Sciatic nerve (tissue), 2 donors: Measurements from ENCODE around the gene SETD1B. TPM values are rescaled to one million over a fixed set of nuclear protein-coding genes. Genes with fewer than 3 reads are reported as not detected.
"Not testable (repeated sequence)": the region's sequence is repeated elsewhere in the genome, so short reads cannot be mapped to it uniquely, and the experiment has no call there.

Experiments
- ATAC-seq: fragments of 200-7000 bp; cut with Tn5 transposase; one replicate; pipeline ENCODE4 v1.9.1; 2020; ENCODE audit warnings: mild to moderate bottlenecking, moderate library complexity
- DNase-seq: peaks from one replicate; pipeline ENCODE4 v3.0.0-alpha.2; 2020; ENCODE audit warnings: low spot score
- intact Hi-C: fragments of 100-400 bp; cut with DNase I; formaldehyde crosslinking; loops from one replicate; pipeline ENCODE4 v1.14.2; 2022
- total RNA-seq: library from RNA; stranded (reverse); fragmentation: NEBNext Ultra II Directional; extraction: Animal tissue kit (Norgen Biotek cat#: 25700); gene quantifications from one replicate; pipeline ENCODE4 v1.2.1, GENCODE V29; 2021
- donor health status: DM: no; HTN: no; CAD: no.
- donor health status: DM: no; HTN: no; CAD: no.

The SETD1B gene
- total RNA-seq, 1 donor from 2014 or later: 26.3 TPM

DNA sequence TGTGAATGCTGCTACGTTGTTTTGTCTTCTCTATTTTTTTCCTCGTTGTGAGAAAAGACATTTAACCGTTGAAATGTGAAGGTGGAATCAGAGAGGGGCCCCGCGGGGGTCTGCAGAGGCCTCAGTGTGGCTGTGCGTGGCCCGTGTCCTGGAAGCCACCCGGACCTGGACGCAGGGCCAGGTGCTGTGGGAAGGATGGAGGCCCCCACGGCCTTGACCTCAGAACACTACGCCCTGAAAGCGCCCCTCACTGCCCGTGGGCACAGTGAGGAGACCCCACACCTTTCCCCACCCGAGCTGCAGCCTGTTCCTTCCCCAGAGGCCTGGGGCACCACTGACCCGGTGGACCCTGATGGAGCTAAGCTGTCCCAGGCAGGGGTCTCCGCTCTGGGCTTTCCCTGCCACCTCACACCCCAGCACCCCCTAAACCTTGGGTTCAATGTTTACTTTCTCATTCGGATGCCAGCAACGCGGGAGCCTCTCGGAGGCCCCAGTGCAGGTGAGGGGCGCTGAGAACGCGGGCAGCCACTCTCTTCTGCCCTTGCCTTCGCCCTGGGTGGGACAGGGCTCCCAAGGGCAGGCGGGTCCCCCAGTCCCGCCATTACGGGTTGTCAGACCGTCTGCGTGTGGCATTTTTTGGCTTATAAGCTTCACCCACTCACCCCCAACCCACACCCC lies 26.9 kb downstream of the SETD1B start:
- DNase-seq (no peak), ATAC-seq (peak; percentile 13)
- intact Hi-C loops: no loop called here

- intact Hi-C loops: no loop called here
- DNase-seq: no peak
- no peak for ATAC-seq
Measured at GRCh38 chr12:121831571-121832245, 27.9 kb downstream of the SETD1B start.

GRCh38 chr12:121837680-121838079 lies 33.9 kb downstream of the SETD1B start:
- ATAC-seq (no peak), DNase-seq (no peak)
- intact Hi-C loops: no loop called here

DNA sequence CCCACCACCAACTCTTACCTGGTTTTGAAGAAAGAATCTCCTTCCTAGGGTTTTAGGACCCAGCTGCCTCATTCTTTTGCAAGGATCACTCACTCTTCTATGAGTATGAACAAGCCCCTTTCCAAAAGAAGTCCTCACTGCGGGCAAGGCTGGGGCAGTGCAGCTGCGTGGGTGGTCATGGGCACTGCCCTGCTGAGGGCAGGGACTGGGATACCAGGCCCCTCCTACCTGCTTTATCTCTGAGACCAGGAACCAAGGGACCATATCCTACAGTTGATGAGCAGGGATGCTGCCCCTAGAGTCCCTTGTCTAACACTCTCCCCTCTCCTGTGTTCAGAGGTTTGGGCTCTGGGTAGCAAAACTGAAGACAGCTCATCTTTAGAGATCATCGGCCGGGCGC lies 34.3 kb downstream of the SETD1B start:
- intact Hi-C loops: no loop called here
- DNase-seq: no peak
- no peak for ATAC-seq

GRCh38 chr12:121839106-121839992 lies 35.5 kb downstream of the SETD1B start:
- peak; percentile 100 for DNase-seq
- intact Hi-C loops: no loop called here

DNA sequence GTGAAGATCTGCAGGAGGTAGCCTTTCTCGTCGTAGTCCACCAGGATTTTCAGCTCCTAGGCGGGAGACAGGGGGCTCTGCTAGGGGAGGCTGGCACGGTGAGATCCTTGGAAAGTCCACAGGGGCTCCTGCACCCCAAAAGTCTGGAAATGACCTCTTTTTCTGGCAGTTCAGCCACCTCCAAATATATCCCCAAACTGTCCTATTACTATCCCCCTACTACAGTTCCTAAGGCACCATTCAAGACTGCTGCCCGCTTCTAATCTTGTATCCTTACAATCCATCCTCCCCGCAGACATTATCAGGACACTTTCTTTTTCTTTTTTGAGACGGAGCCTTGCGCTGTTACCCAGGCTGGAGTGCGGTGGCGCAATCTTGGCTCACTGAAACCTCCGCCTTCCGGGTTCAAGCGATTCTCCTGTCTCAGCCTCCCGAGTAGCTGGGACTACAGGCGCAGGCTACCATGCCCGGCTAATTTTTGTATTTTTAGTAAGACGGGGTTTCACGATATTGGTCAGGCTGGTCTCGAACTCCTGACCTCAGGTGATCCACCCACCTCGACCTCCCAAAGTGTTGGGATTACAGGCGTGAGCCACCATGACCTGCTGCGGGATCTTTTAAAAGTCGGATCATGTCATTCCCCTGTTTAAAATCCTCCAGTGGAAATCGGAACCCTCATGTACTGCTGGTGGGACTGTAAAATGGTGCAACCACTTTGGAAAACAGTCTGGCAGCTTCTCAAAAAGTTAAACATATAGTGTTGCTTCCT lies 36.4 kb downstream of the SETD1B start:
- DNase-seq (no peak), ATAC-seq (no peak)
- intact Hi-C loops: no loop called here

More at GRCh38 chr12:121839106-121839992, 35.5 kb downstream of the SETD1B start:
- ATAC-seq: peak; percentile 99

DNA sequence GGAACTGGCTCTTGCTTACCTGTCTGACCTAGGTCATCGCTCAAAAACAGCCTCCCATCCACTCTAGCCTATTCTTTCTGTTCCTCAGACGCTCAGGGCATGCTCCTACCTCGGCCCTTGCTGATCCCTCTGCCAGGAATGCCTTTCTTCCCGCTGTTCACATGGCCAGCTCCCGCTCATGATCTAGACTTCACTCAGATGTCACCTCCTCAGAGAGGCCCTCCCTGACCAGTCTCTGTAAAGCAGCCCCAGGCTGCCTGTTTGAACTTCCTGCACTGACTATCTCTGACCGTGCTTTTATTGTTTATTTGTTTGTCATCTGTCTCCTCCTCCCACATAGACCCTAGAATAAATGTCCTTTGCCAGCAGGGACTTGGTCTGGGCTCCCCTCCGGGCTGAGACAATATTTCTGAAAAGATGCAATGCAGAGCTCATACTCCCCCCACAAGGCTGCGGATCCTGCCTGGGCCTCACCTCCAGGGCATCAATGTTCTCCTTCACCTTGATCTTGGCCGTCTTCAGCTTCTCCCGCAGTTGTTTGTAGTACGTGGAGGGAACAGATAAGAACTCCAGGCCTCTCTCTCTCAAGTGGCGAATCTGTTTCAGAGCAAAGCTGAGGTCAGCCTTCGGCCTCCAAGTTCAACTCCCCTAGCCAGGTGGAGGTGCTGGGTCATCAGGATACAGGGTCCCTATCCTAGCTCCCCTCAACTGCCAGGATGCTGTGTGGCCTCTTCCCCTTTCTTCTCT lies 39.6 kb downstream of the SETD1B start:
- ATAC-seq (no peak), DNase-seq (no peak)
- intact Hi-C loops: no loop called here

- ATAC-seq (no peak), DNase-seq (no peak)
- intact Hi-C loops: no loop called here
Measured at GRCh38 chr12:121845701-121846100, 41.9 kb downstream of the SETD1B start.

DNA sequence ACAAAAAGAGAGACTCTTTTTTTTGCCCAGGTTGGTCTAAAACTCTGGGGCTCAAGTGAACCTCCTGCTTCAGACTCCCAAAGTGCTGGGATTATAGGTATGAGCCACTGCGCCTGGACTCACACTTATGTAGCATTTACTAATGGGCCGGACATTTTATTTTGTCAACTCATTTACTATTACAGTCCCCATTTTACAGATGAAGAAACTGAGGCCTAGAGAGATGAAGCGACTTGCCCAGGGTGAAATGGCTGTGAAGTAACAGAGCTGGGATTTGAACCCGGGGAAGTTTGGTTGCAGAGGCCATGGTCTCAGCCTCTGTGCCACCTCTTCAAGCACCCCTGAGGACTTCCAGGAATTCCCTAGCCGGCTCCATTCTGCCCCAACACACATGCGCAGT lies 45.4 kb downstream of the SETD1B start:
- DNase-seq (no peak), ATAC-seq (no peak)
- intact Hi-C loops: no loop called here

GRCh38 chr12:121849665-121850064 lies 45.9 kb downstream of the SETD1B start:
- intact Hi-C loops: no loop called here
- ATAC-seq (no peak), DNase-seq (no peak)

GRCh38 chr12:121852392-121852791 lies 48.6 kb downstream of the SETD1B start:
- intact Hi-C loops, DNase-seq, ATAC-seq: not testable (repeated sequence)

- no peak for ATAC-seq
- intact Hi-C loops: no loop called here
Measured at GRCh38 chr12:121857322-121858246, 53.8 kb downstream of the SETD1B start.

GRCh38 chr12:121858318-121858661 lies 54.5 kb downstream of the SETD1B start:
- ATAC-seq: no peak
- intact Hi-C loops: no loop called here
- DNase-seq: no peak

More at GRCh38 chr12:121857322-121858246, 53.8 kb downstream of the SETD1B start:
- no peak for DNase-seq

DNA sequence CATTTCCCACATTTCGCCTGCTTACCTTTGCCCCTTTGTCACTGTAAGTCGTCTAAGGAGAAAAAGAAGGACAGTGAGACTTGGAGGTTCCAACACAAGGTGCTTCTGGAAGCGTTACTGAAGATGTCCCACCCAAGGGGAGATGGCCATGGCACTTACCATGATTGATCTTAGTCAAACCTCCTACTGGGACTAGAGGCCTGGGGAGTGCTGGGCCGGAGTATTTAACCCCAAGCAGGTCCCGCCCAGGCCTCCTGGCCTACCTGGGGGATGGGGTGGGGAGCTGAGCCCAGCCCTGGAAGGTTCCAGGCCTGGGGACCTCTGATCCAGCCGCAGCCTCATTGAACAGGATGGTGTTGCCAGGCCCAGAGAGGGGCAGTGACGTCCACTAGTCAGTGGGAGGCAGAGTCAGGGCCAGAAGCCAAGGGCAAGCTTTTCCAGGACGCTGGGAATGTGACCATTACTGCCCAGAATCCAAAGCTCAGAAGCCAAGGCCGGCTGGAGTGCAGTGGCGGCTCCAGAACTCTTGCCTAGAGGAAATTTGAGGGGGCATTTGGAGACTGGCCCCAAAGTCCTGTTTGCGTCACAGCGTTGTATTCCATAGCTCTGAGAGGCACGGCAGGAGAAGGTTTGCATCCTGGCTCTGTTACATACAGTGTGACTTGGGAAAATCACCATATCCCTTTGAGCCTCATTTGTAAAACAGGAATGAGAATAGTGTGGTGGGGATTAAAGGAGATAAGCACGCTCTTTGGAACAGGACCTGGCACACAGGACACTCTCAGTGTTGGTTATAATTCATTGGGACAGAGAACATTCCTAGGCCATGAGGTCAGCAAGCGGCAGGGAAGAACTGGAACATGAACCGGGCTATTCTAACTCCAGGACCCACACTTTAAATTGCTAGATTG lies 55.1 kb downstream of the SETD1B start, which contains the start of gene HPD:
Gene HPD (minus strand): TSS at position 198 of the 911 bp plus-strand sequence. CDS start 36 bp downstream, at position 162.
- peak; percentile 86 for ATAC-seq
- peak; percentile 79 for DNase-seq
- intact Hi-C loops: no loop called here

GRCh38 chr12:121860257-121860656 lies 56.4 kb downstream of the SETD1B start:
- intact Hi-C loops: no loop called here
- no peak for DNase-seq
- ATAC-seq: no peak

GRCh38 chr12:121860699-121861098 lies 56.9 kb downstream of the SETD1B start:
- ATAC-seq, intact Hi-C loops: not testable (repeated sequence)

More at GRCh38 chr12:121860699-121861098, 56.9 kb downstream of the SETD1B start:
- DNase-seq: not testable (repeated sequence)
